ENCODE measurements around the gene PCDHGA10.
"Not testable (repeated sequence)": the region's sequence is repeated elsewhere in the genome, so short reads cannot be mapped to it uniquely, and the experiment has no call there.

- not testable (repeated sequence) for TF ChIP-seq CTCF (conservative IDR thresholded peaks at IDR 0.05; ENCODE audit: low read depth, low read length); EZH2 (IDR thresholded peaks at IDR 0.05; ENCODE audit: borderline replicate concordance, low read depth, low read length, poor library complexity, severe bottlenecking)
Measured at GRCh38 chr5:141415275-141415618, 2.5 kb downstream of the PCDHGA10 start.
